Measurements from ENCODE around the gene CRHR1.
A peak's percentile ranks its signal among the peaks of the same experiment; 100 is the strongest.

Gene CRHR1

DNA sequence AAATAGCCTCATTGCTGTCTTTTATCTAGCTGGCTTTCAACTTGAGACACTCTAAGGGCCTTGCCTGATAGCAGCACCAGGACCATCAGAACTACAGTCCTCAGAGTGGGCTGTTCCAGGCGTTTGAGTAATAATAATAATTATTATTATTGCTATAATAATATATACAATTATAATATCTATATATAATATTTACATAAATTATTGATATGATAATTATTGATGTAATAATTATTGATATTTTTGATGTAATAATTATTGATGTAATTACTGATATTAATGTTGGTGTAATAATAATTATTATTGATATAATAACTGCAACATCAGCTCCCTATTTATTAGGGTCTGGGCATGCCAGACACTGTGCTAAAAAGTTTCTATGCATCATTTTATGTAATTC is 25.6 kb upstream of the CRHR1 start:
- no peak for DNase-seq (ENCODE audit: low read depth, low spot score)

GRCh38 chr17:45759761-45760160 is 24.4 kb upstream of the CRHR1 start:
- no peak for DNase-seq (ENCODE audit: low read depth, low spot score)

- no peak for DNase-seq (ENCODE audit: low read depth, low spot score)
Observed at GRCh38 chr17:45761957-45762565, 22.1 kb upstream of the CRHR1 start.

- no peak for DNase-seq (ENCODE audit: low read depth, low spot score)
Observed at GRCh38 chr17:45763182-45763581, 20.9 kb upstream of the CRHR1 start.

GRCh38 chr17:45764479-45764878 is 19.6 kb upstream of the CRHR1 start:
- no peak for DNase-seq (ENCODE audit: low read depth, low spot score)

GRCh38 chr17:45768000-45768399 is 16.1 kb upstream of the CRHR1 start:
- peak; percentile 24 for DNase-seq (ENCODE audit: low read depth, low spot score)

GRCh38 chr17:45770632-45771270 is 13.4 kb upstream of the CRHR1 start:
- DNase-seq (ENCODE audit: low read depth, low spot score) = no peak

DNA sequence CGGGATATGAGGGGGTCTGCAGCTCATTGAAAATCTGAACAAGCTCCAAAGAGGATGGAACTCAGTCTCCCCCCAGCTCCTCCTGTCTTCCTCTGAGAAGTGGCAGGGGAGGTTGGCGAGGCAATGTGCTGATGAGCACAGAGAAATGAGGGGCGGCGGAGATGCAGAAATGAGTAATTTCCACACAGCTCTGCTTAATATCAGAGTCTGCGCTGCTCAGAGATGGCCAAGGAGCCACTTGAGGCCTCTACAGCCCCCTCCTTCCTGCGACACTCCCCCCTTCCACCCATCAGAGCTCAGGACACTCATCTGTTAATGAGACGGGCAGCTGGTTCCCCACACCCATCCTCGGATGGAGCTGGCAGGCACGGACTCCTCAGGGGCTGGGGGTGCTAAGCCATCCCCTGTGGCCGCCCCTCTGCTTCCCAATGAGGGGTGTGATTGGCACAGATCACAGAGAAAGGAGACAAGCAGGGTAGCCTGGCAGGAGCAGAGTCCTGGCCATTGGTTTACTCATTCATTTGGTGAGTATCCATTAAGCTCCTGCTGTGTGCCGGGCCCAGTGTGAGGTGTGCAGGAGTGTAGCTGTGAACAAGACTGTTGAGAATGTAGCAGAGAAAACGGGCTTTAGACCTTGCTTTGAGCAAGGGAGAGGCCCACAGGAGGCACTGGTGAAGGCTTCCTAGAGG is 12.7 kb upstream of the CRHR1 start:
- no peak for DNase-seq (ENCODE audit: low read depth, low spot score)

- no peak for DNase-seq (ENCODE audit: low read depth, low spot score)
Observed at GRCh38 chr17:45775148-45775547, 9.0 kb upstream of the CRHR1 start.

DNA sequence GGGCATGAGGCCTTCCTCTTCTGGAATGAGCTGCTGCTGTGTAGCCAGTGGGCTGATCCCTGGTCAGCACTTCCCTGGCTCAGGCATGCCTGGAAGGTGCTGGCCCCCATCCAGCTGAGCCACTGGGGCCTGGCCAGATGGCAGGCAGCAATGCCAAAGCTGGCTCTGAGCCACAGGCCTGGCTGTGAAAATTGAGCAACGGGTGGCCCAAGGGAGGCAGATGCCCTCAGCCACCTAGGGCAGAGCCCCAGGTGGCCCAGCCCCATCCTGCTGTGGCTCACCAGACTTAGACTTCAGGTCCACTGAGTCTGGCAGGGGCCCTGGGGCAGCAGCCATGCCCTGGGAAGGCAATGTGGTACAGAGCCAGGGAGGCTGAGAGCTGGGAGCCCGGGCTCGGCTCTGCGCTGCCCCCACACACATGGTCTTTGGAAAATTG is 8.5 kb upstream of the CRHR1 start:
- DNase-seq (ENCODE audit: low read depth, low spot score) = peak; percentile 54

GRCh38 chr17:45776896-45777295 is 7.2 kb upstream of the CRHR1 start:
- DNase-seq (ENCODE audit: low read depth, low spot score) = no peak

DNA sequence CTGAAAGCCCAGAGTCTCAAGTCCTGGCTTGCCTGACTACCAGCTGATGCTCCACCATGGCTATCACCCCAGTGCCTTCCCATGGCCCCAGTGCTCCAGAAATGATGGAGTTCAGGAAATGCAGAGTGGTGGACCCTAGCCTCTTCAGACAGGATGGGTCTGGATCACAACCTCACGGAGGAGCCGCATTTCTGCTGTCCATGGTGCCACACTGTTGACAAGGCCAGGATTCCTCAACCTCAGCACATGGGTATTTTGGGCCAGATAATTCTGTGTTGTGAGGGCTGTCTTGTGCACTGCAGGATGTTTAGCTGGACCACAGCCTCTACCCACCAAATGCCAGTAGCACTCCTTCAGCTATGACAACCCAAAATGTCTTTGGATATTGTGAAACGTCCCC is 6.7 kb upstream of the CRHR1 start:
- no peak for DNase-seq (ENCODE audit: low read depth, low spot score)

DNA sequence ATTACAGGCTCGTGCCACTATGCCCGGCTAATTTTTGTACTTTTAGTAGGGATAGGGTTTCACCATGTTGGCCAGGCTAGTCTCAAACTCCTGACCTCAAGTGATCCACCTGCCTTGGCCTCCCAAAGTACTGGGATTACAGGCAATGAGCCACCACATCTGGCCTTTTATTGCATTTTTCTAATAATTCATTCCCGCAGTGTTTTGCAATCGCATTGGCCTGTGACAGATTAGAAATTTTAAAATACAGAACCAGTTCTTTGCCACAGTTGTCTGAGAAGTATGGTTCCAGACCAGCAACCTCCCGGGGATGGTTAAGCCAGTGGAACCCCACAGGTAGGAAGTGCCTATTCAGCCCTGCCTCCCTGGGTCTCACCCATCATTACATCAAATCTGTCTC is 3.2 kb upstream of the CRHR1 start:
- DNase-seq (ENCODE audit: low read depth, low spot score) = no peak

- DNase-seq (ENCODE audit: low read depth, low spot score) = peak; percentile 48
Observed at GRCh38 chr17:45782889-45783592, 1.1 kb upstream of the CRHR1 start.

- no peak for DNase-seq (ENCODE audit: low read depth, low spot score)
Observed at GRCh38 chr17:45783593-45784292, 377 bp upstream of the CRHR1 start.

GRCh38 chr17:45784741-45785479 is 790 bp downstream of the CRHR1 start:
- DNase-seq (ENCODE audit: low read depth, low spot score) = peak; percentile 33

GRCh38 chr17:45785480-45786193 is 1.5 kb downstream of the CRHR1 start:
- DNase-seq (ENCODE audit: low read depth, low spot score) = no peak

GRCh38 chr17:45786349-45786748 is 2.2 kb downstream of the CRHR1 start:
- no peak for DNase-seq (ENCODE audit: low read depth, low spot score)

DNA sequence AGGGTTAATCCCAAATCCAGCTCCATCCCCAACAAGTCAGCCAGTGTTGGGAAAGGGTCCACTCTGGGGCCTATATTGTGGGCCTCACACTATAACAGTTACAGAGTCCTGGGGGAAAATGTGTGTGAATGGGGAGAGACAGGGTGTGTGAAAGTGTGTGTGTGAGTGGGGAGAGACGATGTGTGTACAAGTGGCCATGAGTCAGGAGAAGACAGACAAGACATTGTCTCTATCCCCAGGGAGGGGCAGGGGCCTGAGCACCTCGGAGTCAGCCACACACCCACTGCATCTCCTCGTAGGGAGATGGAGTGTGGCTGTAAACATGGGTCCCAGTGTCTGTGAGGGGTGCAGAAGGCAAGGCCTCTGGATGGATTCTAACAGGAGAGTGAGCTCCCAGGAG is 2.9 kb downstream of the CRHR1 start:
- DNase-seq (ENCODE audit: low read depth, low spot score) = no peak

DNA sequence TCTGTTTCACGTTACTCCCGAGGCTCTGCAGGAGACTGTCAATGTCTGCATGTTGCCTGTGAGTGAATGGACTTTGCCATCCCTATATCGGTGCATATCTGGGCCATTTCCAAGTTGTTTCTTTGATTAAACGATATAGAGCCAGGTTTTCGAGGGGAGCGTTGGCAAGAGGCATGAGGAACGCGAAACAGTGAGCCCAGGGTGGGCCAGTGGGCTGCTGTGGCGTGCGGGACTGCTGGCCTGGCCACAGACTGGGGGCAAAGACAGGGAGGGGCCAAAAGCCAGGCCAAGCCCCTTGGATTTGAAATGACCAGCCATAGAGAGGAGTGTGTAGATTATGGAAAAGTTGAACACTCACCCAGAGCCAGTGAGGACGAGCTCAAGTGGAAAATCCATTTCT is 3.5 kb downstream of the CRHR1 start:
- no peak for DNase-seq (ENCODE audit: low read depth, low spot score)

- no peak for DNase-seq (ENCODE audit: low read depth, low spot score)
Observed at GRCh38 chr17:45788057-45788456, 3.9 kb downstream of the CRHR1 start.
